GM23338 (cell line): ENCODE results near the gene LEMD2. TPM values are rescaled to one million over a fixed set of nuclear protein-coding genes. Genes with fewer than 3 reads are reported as not detected.

Experiments
- ATAC-seq: fragments of 200-7000 bp; cut with Tn5 transposase; 3 replicates; pipeline ENCODE4 v1.9.1; 2020
- DNase-seq: peaks from one replicate; pipeline ENCODE4 v3.0.0-alpha.2; 2015; ENCODE audit warnings: low spot score
- H2AFZ ChIP-seq: fragments of 200-600 bp; sonication (generic); 2 replicates; pipeline ENCODE4 v1.8.0; 2016; ENCODE audit warnings: antibody characterized with exemption, mild to moderate bottlenecking, moderate library complexity
- H3F3A ChIP-seq: fragments of 200-600 bp; sonication (generic); replicated peaks from 2 replicates; pipeline ENCODE4 v1.8.0; 2017; ENCODE audit warnings: antibody characterized with exemption, mixed run types, low read depth
- H3K27ac ChIP-seq: fragments of 200-600 bp; sonication (generic); 2 replicates; pipeline ENCODE4 v1.6.1; 2016; ENCODE audit warnings: low read depth
- H3K27me3 ChIP-seq: fragments of 200-600 bp; sonication (generic); 2 replicates; pipeline ENCODE4 v1.8.0; 2016; ENCODE audit warnings: mild to moderate bottlenecking, mixed run types, moderate library complexity; ENCODE audit not compliant: insufficient read depth
- H3K36me3 ChIP-seq: fragments of 200-600 bp; sonication (generic); 2 replicates; pipeline ENCODE4 v1.8.0; 2016; ENCODE audit warnings: mild to moderate bottlenecking; ENCODE audit not compliant: insufficient read depth
- H3K4me1 ChIP-seq: fragments of 200-600 bp; sonication (generic); 2 replicates; pipeline ENCODE4 v1.8.0; 2016; ENCODE audit warnings: mild to moderate bottlenecking, moderate library complexity; ENCODE audit not compliant: insufficient read depth
- H3K4me2 ChIP-seq: fragments of 200-600 bp; sonication (generic); 2 replicates; pipeline ENCODE4 v1.7.1; 2017; ENCODE audit warnings: mixed run types
- H3K4me3 ChIP-seq: fragments of 200-600 bp; sonication (generic); 2 replicates; pipeline ENCODE4 v1.6.1; 2016; ENCODE audit warnings: mixed run types
- H3K79me2 ChIP-seq: fragments of 200-600 bp; sonication (generic); replicated peaks from 2 replicates; pipeline ENCODE4 v1.8.0; 2017; ENCODE audit warnings: mild to moderate bottlenecking; ENCODE audit not compliant: insufficient read depth
- H3K9me2 ChIP-seq: fragments of 200-600 bp; sonication (generic); 2 replicates; pipeline ENCODE4 v1.8.0; 2017; ENCODE audit not compliant: insufficient read depth
- H4K20me1 ChIP-seq: fragments of 200-600 bp; sonication (generic); replicated peaks from 2 replicates; pipeline ENCODE4 v1.8.0; 2017; ENCODE audit warnings: mild to moderate bottlenecking; ENCODE audit not compliant: insufficient read depth
- H3K27ac Mint-ChIP-seq: 2 replicates; pipeline ENCODE4 v1.8.0; 2020; ENCODE audit warnings: inconsistent platforms, mild to moderate bottlenecking, moderate library complexity, mixed read lengths
- H3K27me3 Mint-ChIP-seq: 3 replicates; pipeline ENCODE4 v1.8.0; 2022; ENCODE audit warnings: low read depth, mild to moderate bottlenecking, moderate library complexity, mixed read lengths, inconsistent platforms; ENCODE audit not compliant: insufficient read depth, poor library complexity
- H3K36me3 Mint-ChIP-seq: 3 replicates; pipeline ENCODE4 v1.8.0; 2021; ENCODE audit warnings: low read depth, mild to moderate bottlenecking, inconsistent platforms, moderate library complexity, mixed read lengths
- H3K4me1 Mint-ChIP-seq: 3 replicates; pipeline ENCODE4 v1.8.0; 2020; ENCODE audit warnings: mild to moderate bottlenecking, inconsistent platforms, mixed read lengths
- H3K4me3 Mint-ChIP-seq: 3 replicates; pipeline ENCODE4 v1.8.0; 2021; ENCODE audit warnings: moderate library complexity, mild to moderate bottlenecking, inconsistent platforms, mixed read lengths
- H3K9me3 Mint-ChIP-seq: 3 replicates; pipeline ENCODE4 v1.8.0; 2020; ENCODE audit warnings: moderate library complexity, mild to moderate bottlenecking, inconsistent platforms, mixed read lengths
- CREB1 ChIP-seq: fragments of 250-450 bp; sonication (Bioruptor Pico); IDR thresholded peaks from 2 replicates; pipeline ENCODE4 v1.5.0; 2020; ENCODE audit warnings: low read depth, mild to moderate bottlenecking, moderate library complexity
- ETS1 ChIP-seq: IDR thresholded peaks from 2 replicates; pipeline ENCODE4 v1.6.1; 2016; ENCODE audit warnings: antibody characterized with exemption
- EZH2 ChIP-seq: fragments of 200-600 bp; sonication (generic); IDR thresholded peaks from one replicate; pipeline ENCODE4 v1.8.0; 2017; ENCODE audit warnings: antibody characterized with exemption, mild to moderate bottlenecking, low read depth; ENCODE audit not compliant: unreplicated experiment
- EZH2phosphoT487 ChIP-seq: fragments of 200-600 bp; sonication (generic); IDR thresholded peaks from one replicate; pipeline ENCODE4 v1.8.1; 2018; ENCODE audit warnings: antibody characterized with exemption; ENCODE audit not compliant: unreplicated experiment
- JUNB ChIP-seq: IDR thresholded peaks from one replicate; pipeline ENCODE4 v1.6.1; 2016; ENCODE audit warnings: antibody characterized with exemption; ENCODE audit not compliant: unreplicated experiment
- POLR2AphosphoS5 ChIP-seq: IDR thresholded peaks from 2 replicates; pipeline ENCODE4 v1.6.1; 2016; ENCODE audit warnings: antibody characterized with exemption, low read depth
- STAT1 ChIP-seq: IDR thresholded peaks from one replicate; pipeline ENCODE4 v1.6.1; 2016; ENCODE audit warnings: antibody characterized with exemption; ENCODE audit not compliant: unreplicated experiment
- ZNF114 ChIP-seq: fragments of 250-450 bp; sonication (Bioruptor Pico); IDR thresholded peaks from 2 replicates; pipeline ENCODE4 v1.5.0; 2020; ENCODE audit warnings: mild to moderate bottlenecking, moderate library complexity
- polyA plus RNA-seq: library from polyadenylated mRNA; unstranded; fragments of >200 nt; fragmentation: Nextera tagmentation; extraction: Ambion mirVana; gene quantifications from 2 replicates; pipeline ENCODE4 v1.2.1, GENCODE V29; 2016
- total RNA-seq: library from RNA; depleted of rRNA; stranded (reverse); fragments of >200 nt; shearing (Covaris generic); gene quantifications from 2 replicates; pipeline ENCODE4 v1.2.3, GENCODE V29; 2014
- TF ChIP-seq, protein P1 (sequence below): fragments of 250-450 bp; sonication (Bioruptor Pico); IDR thresholded peaks from 2 replicates; pipeline ENCODE4 v1.5.0; 2020; ENCODE audit warnings: mild to moderate bottlenecking, moderate library complexity

Gene LEMD2
- total and polyA plus RNA-seq, 2 experiments from 2014 or later, result 28.6 to 64.7 TPM

GRCh38 chr6:33785778-33786177 is 3.2 kb downstream of the LEMD2 start:
- Mint-ChIP-seq H3K36me3 (peaks cover 42% of the 10 kb centered on the region), H3K4me3 (no peak overlapping the region), H3K9me3 (no peaks in the 10 kb centered on the region), H3K27ac (no peak overlapping the region), H3K4me1 (peaks cover 73% of the 10 kb centered on the region), H3K27me3 (peaks cover 13% of the 10 kb centered on the region)
- H3K4me3 ChIP-seq, result peak overlapping the region; percentile 86; the same call in 1 of the 2 replicates
- peaks cover 60% of the 10 kb centered on the region for H3K4me1 ChIP-seq
- ATAC-seq (no peak), DNase-seq (no peak)
- no peak overlapping the region for H2AFZ ChIP-seq
- no peaks in the 10 kb centered on the region for H3K27me3 ChIP-seq
- peaks cover 11% of the 10 kb centered on the region; the same call in 1 of the 2 replicates for H4K20me1 ChIP-seq
- H3F3A ChIP-seq, result peaks cover 13% of the 10 kb centered on the region; the same call in 1 of the 2 replicates
- H3K9me2 ChIP-seq, result peaks cover 4% of the 10 kb centered on the region; the same call in 1 of the 2 replicates
- 0 out of 2 replicates have a peak overlapping the region, but pooled peaks have one; percentile 69 for H3K27ac ChIP-seq
- H3K36me3 ChIP-seq, result peaks cover 12% of the 10 kb centered on the region; the same call in 1 of the 2 replicates
- H3K4me2 ChIP-seq, result peak overlapping the region; percentile 82
- TF ChIP-seq ETS1 (no peak), STAT1 (no peak), EZH2phosphoT487 (no peak)
- peaks cover 37% of the 10 kb centered on the region for H3K79me2 ChIP-seq

DNA sequence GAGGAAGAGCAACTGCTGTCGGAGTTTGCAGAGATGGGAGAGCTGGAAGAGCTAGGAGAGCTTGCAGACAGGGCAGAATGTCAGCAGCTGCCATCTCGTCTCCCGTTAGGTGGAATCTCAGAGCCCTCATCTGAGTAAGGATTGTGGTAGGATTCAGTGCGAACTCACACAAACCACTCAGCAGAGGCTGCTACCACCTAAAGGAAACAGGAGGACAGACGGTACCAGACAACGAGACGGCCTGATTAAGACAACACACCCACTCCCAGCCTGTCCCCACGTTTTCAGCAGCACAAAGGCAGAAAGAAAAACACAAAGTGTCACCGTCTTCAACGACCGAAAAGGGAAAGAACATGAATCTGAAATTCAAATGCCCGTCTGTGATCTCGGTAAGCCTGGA is 4.1 kb downstream of the LEMD2 start:
- Mint-ChIP-seq H3K4me3 (no peak overlapping the region; the same call in 2 of the 3 replicates), H3K9me3 (no peaks in the 10 kb centered on the region), H3K27ac (peak overlapping the region; percentile 76), H3K36me3 (peaks cover 51% of the 10 kb centered on the region), H3K27me3 (peaks cover 14% of the 10 kb centered on the region), H3K4me1 (peaks cover 73% of the 10 kb centered on the region)
- Histone ChIP-seq H3K27ac (peak overlapping the region; percentile 69; the same call in 1 of the 2 replicates), H3K27me3 (no peaks in the 10 kb centered on the region), H4K20me1 (peaks cover 11% of the 10 kb centered on the region; the same call in 1 of the 2 replicates), H3K9me2 (peaks cover 4% of the 10 kb centered on the region; the same call in 1 of the 2 replicates), H2AFZ (no peak overlapping the region), H3K36me3 (peaks cover 12% of the 10 kb centered on the region; the same call in 1 of the 2 replicates), H3K4me1 (peaks cover 60% of the 10 kb centered on the region), H3K4me2 (peak overlapping the region; percentile 82), H3K4me3 (no peak overlapping the region), H3K79me2 (peaks cover 37% of the 10 kb centered on the region), H3F3A (peaks cover 11% of the 10 kb centered on the region; the same call in 1 of the 2 replicates)
- ATAC-seq (no peak), DNase-seq (no peak)
- TF ChIP-seq, protein P1, sequence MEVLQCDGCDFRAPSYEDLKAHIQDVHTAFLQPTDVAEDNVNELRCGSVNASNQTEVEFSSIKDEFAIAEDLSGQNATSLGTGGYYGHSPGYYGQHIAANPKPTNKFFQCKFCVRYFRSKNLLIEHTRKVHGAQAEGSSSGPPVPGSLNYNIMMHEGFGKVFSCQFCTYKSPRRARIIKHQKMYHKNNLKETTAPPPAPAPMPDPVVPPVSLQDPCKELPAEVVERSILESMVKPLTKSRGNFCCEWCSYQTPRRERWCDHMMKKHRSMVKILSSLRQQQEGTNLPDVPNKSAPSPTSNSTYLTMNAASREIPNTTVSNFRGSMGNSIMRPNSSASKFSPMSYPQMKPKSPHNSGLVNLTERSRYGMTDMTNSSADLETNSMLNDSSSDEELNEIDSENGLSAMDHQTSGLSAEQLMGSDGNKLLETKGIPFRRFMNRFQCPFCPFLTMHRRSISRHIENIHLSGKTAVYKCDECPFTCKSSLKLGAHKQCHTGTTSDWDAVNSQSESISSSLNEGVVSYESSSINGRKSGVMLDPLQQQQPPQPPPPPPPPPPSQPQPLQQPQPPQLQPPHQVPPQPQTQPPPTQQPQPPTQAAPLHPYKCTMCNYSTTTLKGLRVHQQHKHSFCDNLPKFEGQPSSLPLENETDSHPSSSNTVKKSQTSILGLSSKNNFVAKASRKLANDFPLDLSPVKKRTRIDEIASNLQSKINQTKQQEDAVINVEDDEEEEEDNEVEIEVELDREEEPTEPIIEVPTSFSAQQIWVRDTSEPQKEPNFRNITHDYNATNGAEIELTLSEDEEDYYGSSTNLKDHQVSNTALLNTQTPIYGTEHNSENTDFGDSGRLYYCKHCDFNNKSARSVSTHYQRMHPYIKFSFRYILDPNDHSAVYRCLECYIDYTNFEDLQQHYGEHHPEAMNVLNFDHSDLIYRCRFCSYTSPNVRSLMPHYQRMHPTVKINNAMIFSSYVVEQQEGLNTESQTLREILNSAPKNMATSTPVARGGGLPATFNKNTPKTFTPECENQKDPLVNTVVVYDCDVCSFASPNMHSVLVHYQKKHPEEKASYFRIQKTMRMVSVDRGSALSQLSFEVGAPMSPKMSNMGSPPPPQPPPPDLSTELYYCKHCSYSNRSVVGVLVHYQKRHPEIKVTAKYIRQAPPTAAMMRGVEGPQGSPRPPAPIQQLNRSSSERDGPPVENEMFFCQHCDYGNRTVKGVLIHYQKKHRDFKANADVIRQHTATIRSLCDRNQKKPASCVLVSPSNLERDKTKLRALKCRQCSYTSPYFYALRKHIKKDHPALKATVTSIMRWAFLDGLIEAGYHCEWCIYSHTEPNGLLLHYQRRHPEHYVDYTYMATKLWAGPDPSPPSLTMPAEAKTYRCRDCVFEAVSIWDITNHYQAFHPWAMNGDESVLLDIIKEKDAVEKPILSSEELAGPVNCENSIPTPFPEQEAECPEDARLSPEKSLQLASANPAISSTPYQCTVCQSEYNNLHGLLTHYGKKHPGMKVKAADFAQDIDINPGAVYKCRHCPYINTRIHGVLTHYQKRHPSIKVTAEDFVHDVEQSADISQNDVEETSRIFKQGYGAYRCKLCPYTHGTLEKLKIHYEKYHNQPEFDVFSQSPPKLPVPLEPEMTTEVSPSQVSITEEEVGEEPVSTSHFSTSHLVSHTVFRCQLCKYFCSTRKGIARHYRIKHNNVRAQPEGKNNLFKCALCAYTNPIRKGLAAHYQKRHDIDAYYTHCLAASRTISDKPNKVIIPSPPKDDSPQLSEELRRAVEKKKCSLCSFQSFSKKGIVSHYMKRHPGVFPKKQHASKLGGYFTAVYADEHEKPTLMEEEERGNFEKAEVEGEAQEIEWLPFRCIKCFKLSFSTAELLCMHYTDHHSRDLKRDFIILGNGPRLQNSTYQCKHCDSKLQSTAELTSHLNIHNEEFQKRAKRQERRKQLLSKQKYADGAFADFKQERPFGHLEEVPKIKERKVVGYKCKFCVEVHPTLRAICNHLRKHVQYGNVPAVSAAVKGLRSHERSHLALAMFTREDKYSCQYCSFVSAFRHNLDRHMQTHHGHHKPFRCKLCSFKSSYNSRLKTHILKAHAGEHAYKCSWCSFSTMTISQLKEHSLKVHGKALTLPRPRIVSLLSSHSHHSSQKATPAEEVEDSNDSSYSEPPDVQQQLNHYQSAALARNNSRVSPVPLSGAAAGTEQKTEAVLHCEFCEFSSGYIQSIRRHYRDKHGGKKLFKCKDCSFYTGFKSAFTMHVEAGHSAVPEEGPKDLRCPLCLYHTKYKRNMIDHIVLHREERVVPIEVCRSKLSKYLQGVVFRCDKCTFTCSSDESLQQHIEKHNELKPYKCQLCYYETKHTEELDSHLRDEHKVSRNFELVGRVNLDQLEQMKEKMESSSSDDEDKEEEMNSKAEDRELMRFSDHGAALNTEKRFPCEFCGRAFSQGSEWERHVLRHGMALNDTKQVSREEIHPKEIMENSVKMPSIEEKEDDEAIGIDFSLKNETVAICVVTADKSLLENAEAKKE (CRISPR knock-in tag), result no peak
- TF ChIP-seq ZNF114 (CRISPR knock-in tag), result no peak
- TF ChIP-seq EZH2phosphoT487, result no peak
- no peak for TF ChIP-seq CREB1 (CRISPR knock-in tag)
- no peak for TF ChIP-seq POLR2AphosphoS5
- TF ChIP-seq JUNB, result no peak
- TF ChIP-seq STAT1, result no peak
- no peak for TF ChIP-seq ETS1
- no peak for TF ChIP-seq EZH2
